ENCODE measurements around the gene VPS16. TPM values are rescaled to one million over a fixed set of nuclear protein-coding genes. Genes with fewer than 3 reads are reported as not detected.

The VPS16 gene
- polyA plus RNA-seq, 1 donor from 2014 or later, result 117 TPM

- Histone ChIP-seq H3K9ac (ENCODE audit: low read length) (no peak overlapping the region), H3K9me3 (ENCODE audit: low read length) (no peaks in the 10 kb centered on the region), H3K4me2 (ENCODE audit: low read length) (no peak overlapping the region), H3K79me2 (replicated peaks; ENCODE audit: insufficient read depth, low read length) (peaks cover 3% of the 10 kb centered on the region), H3K27ac (ENCODE audit: low read length) (no peak overlapping the region), H3K9me2 (ENCODE audit: insufficient read depth, low read length) (no peaks in the 10 kb centered on the region), H3K27me3 (ENCODE audit: insufficient read depth, low read depth, low read length) (no peaks in the 10 kb centered on the region), H3K4me3 (ENCODE audit: low read length) (no peak overlapping the region), H2AFZ (ENCODE audit: low read depth, low read length) (no peak overlapping the region), H4K20me1 (ENCODE audit: insufficient read depth) (no peaks in the 10 kb centered on the region), H3K36me3 (ENCODE audit: insufficient read depth, low read length) (no peaks in the 10 kb centered on the region), H3F3A (ENCODE audit: insufficient read depth, low read length, poor library complexity, severe bottlenecking) (no peaks in the 10 kb centered on the region)
- no peak for TF ChIP-seq RAD21 (conservative IDR thresholded peaks at IDR 0.05)
- no peak for TF ChIP-seq EP300 (conservative IDR thresholded peaks at IDR 0.05; ENCODE audit: poor library complexity, severe bottlenecking)
Measured at GRCh38 chr20:2838170-2838797, 2.3 kb upstream of the VPS16 start.

- no peaks in the 10 kb centered on the region for H3K9me2 ChIP-seq (ENCODE audit: insufficient read depth, low read length)
- no peaks in the 10 kb centered on the region for H3K36me3 ChIP-seq (ENCODE audit: insufficient read depth, low read length)
- H3K27ac ChIP-seq (ENCODE audit: low read length), result no peak overlapping the region
- H3K9ac ChIP-seq (ENCODE audit: low read length), result no peak overlapping the region
- no peak for TF ChIP-seq RAD21 (conservative IDR thresholded peaks at IDR 0.05)
- no peak for TF ChIP-seq SMC3 (conservative IDR thresholded peaks at IDR 0.05; ENCODE audit: poor library complexity)
- TF ChIP-seq CTCF (IDR thresholded peaks at IDR 0.05; ENCODE audit: poor library complexity, severe bottlenecking), result no peak
- no peak for TF ChIP-seq REST (IDR thresholded peaks at IDR 0.05; ENCODE audit: borderline replicate concordance)
- TF ChIP-seq EP300 (conservative IDR thresholded peaks at IDR 0.05; ENCODE audit: poor library complexity, severe bottlenecking), result no peak
- TF ChIP-seq TAF1 (IDR thresholded peaks at IDR 0.05; ENCODE audit: low read depth), result no peak
- TF ChIP-seq EZH2 (IDR thresholded peaks at IDR 0.05; ENCODE audit: borderline replicate concordance, insufficient read depth, low read length, poor library complexity, severe bottlenecking), result no peak
- H3K4me3 ChIP-seq (ENCODE audit: low read length), result peak overlapping the region; percentile 97
- no peaks in the 10 kb centered on the region for H3K9me3 ChIP-seq (ENCODE audit: low read length)
- no peak overlapping the region for H2AFZ ChIP-seq (ENCODE audit: low read depth, low read length)
- H3K79me2 ChIP-seq (replicated peaks; ENCODE audit: insufficient read depth, low read length), result peaks cover 3% of the 10 kb centered on the region
- no peaks in the 10 kb centered on the region for H4K20me1 ChIP-seq (ENCODE audit: insufficient read depth)
- no peaks in the 10 kb centered on the region for H3F3A ChIP-seq (ENCODE audit: insufficient read depth, low read length, poor library complexity, severe bottlenecking)
- H3K27me3 ChIP-seq (ENCODE audit: insufficient read depth, low read depth, low read length), result no peaks in the 10 kb centered on the region
- no peak overlapping the region for H3K4me2 ChIP-seq (ENCODE audit: low read length)
Measured at GRCh38 chr20:2838847-2839671, 1.5 kb upstream of the VPS16 start.

Measured in neural cell (in vitro differentiated cells).